ENCODE results near the gene FLT4. TPM values are rescaled to one million over a fixed set of nuclear protein-coding genes. Genes with fewer than 3 reads are reported as not detected.

The FLT4 gene
- total RNA-seq, 2 donors from 2014 or later, result 3.1 to 3.3 TPM

- no peak for DNase-seq
- Histone ChIP-seq H3K9ac (ENCODE audit: low read depth in 2 of 2, low read length in 2 of 2) (no peak overlapping the region), H3K4me3 (no peak overlapping the region), H3K36me3 (no peaks in the 10 kb centered on the region), H3K27ac (no peak overlapping the region), H3K27me3 (no peaks in the 10 kb centered on the region), H3K9me3 (no peaks in the 10 kb centered on the region), H3K4me1 (no peaks in the 10 kb centered on the region)
- intact Hi-C loops (cut with DNase I), result no loop called here
- TF ChIP-seq CTCF (IDR thresholded peaks at IDR 0.05), result no peak
Measured at GRCh38 chr5:180580681-180581080, 68.7 kb downstream of the FLT4 start.

- no peak overlapping the region for H3K27ac ChIP-seq
- H3K9ac ChIP-seq (ENCODE audit: low read depth in 2 of 2, low read length in 2 of 2), result no peak overlapping the region
- H3K4me3 ChIP-seq, result no peak overlapping the region
- intact Hi-C loops (cut with DNase I), result no loop called here
- no peaks in the 10 kb centered on the region for H3K36me3 ChIP-seq
- TF ChIP-seq CTCF (IDR thresholded peaks at IDR 0.05), result no peak
- H3K27me3 ChIP-seq, result no peaks in the 10 kb centered on the region
- DNase-seq, result no peak
- H3K9me3 ChIP-seq, result no peaks in the 10 kb centered on the region
- no peaks in the 10 kb centered on the region for H3K4me1 ChIP-seq
Measured at GRCh38 chr5:180575571-180575970, 73.8 kb downstream of the FLT4 start.

GRCh38 chr5:180568914-180569313, 80.5 kb downstream of the FLT4 start:
- no peak for TF ChIP-seq CTCF (IDR thresholded peaks at IDR 0.05)
- Histone ChIP-seq H3K4me1 (no peaks in the 10 kb centered on the region), H3K27me3 (no peaks in the 10 kb centered on the region), H3K9me3 (no peaks in the 10 kb centered on the region), H3K9ac (ENCODE audit: low read depth in 2 of 2, low read length in 2 of 2) (no peak overlapping the region), H3K4me3 (no peak overlapping the region), H3K36me3 (peaks cover 13% of the 10 kb centered on the region), H3K27ac (no peak overlapping the region)
- intact Hi-C loops (cut with DNase I), result no loop called here
- DNase-seq, result no peak

DNA sequence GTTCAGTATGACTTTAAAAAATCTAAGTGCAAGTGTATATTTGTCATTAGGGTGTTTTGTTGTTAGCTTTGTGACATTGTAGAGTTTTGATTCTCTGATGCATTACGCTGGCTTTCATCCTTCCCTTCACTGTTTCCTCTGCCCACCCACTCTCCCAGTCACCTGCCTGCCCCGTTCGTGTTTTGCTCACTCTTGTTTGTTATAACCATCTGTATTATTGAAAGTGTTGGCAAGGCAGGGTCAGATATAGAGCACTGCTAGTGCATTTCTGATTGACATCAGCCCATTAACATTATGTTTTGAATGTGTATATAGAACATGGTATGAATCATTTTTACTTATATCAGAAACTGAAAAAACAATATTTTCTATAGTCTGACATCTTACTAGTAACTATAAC, 85.4 kb downstream of the FLT4 start:
- no peak for TF ChIP-seq CTCF (IDR thresholded peaks at IDR 0.05)
- Histone ChIP-seq H3K36me3 (peaks cover 13% of the 10 kb centered on the region), H3K9ac (ENCODE audit: low read depth in 2 of 2, low read length in 2 of 2) (no peak overlapping the region), H3K4me3 (no peak overlapping the region), H3K27ac (no peak overlapping the region), H3K9me3 (no peaks in the 10 kb centered on the region), H3K4me1 (no peaks in the 10 kb centered on the region), H3K27me3 (no peaks in the 10 kb centered on the region)
- intact Hi-C loops (cut with DNase I), result no loop called here
- DNase-seq, result no peak

DNA sequence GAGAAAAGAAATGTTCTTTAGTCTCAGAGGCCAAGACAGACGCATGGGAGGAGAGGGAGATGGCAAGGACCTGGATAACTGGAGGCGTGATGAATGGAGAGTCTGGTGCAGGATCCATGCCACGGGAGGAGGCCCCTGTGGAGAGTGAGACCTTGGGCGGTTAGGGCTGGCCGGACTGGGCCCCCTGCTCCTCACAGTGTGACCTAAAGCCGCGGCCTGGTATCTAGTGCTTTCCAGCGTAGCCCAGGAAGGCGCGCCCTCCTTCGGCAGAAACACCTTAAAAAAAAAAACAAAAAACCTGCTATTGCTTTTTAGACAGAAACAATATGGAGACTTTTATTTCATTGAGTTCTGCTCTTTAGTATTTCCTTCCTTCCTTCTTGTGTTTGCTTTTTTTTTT, 91.2 kb downstream of the FLT4 start:
- Histone ChIP-seq H3K4me3 (no peak overlapping the region), H3K4me1 (no peaks in the 10 kb centered on the region), H3K9ac (ENCODE audit: low read depth in 2 of 2, low read length in 2 of 2) (no peak overlapping the region), H3K27me3 (no peaks in the 10 kb centered on the region), H3K9me3 (no peaks in the 10 kb centered on the region), H3K27ac (no peak overlapping the region), H3K36me3 (no peaks in the 10 kb centered on the region)
- intact Hi-C loops (cut with DNase I), result no loop called here
- TF ChIP-seq CTCF (IDR thresholded peaks at IDR 0.05), result no peak
- DNase-seq, result no peak

Measured in colonic mucosa (tissue), 4 donors.